ENCODE measurements around the gene CNPY1.

- TF ChIP-seq EP300 (IDR thresholded peaks at IDR 0.05): no peak
- no peak for TF ChIP-seq CTCF (IDR thresholded peaks at IDR 0.05)
- TF ChIP-seq POLR2AphosphoS5 (IDR thresholded peaks at IDR 0.05): no peak
- TF ChIP-seq POLR2A (IDR thresholded peaks at IDR 0.05): no peak
Measured at GRCh38 chr7:155497149-155497901, 49.0 kb downstream of the CNPY1 start.

All from suprapubic skin (tissue), 4 donors.